H1 (cell line): ENCODE data around the gene JMJD8.

ENCODE experiments used
- JUN ChIP-seq: IDR thresholded peaks from 2 replicates; pipeline ENCODE4 v1.6.1; 2011; ENCODE audit warnings: low read depth, mild to moderate bottlenecking, improper control_type of control experiment, low read length
- POLR2A ChIP-seq, 2 experiments: IDR thresholded peaks; 1 replicate in 1 of 2; 2 replicates in 1 of 2; pipeline ENCODE4 v1.6.1; 2011; ENCODE audit warnings: low read depth in 2 of 2, low read length in 2 of 2, mild to moderate bottlenecking in 2 of 2; ENCODE audit errors: control extremely low read depth in 1 of 2
- POLR2AphosphoS5 ChIP-seq: IDR thresholded peaks from 2 replicates; pipeline ENCODE4 v1.6.1; 2011; ENCODE audit warnings: low read depth, low read length
- SP1 ChIP-seq: IDR thresholded peaks from 2 replicates; pipeline ENCODE4 v1.6.1; 2011; ENCODE audit warnings: low read depth, low read length

GRCh38 chr16:708019-708418 is 23.9 kb upstream of the JMJD8 start:
- no peak for TF ChIP-seq JUN
- TF ChIP-seq SP1 = no peak
- no peak for TF ChIP-seq POLR2A (IDR thresholded peaks at IDR 0.05; ENCODE audit: control extremely low read depth in 1 of 2, low read depth in 2 of 2, low read length in 2 of 2)
- TF ChIP-seq POLR2AphosphoS5 = no peak
